Osteoblast (primary cell): ENCODE data around the gene NEUROD4. TPM values are rescaled to one million over a fixed set of nuclear protein-coding genes. Genes with fewer than 3 reads are reported as not detected.

Source experiments
- DNase-seq: peaks from one replicate; pipeline ENCODE4 v3.0.0; 2011; ENCODE audit warnings: low spot score, mixed read lengths; ENCODE audit not compliant: insufficient read length; ENCODE audit errors: missing footprints
- H2AFZ ChIP-seq: 2 replicates; pipeline ENCODE4 v1.6.0; 2011; ENCODE audit warnings: mild to moderate bottlenecking, low read length
- H3K27ac ChIP-seq: 2 replicates; pipeline ENCODE4 v1.5.1; 2011; ENCODE audit warnings: mild to moderate bottlenecking, low read depth, low read length, moderate library complexity
- H3K27me3 ChIP-seq: 2 replicates; pipeline ENCODE4 v1.6.0; 2012; ENCODE audit warnings: mild to moderate bottlenecking, control low read depth, inconsistent platforms, low read length, moderate library complexity; ENCODE audit not compliant: insufficient read depth
- H3K36me3 ChIP-seq: 2 replicates; pipeline ENCODE4 v1.5.1; 2011; ENCODE audit warnings: mild to moderate bottlenecking, low read length, control low read depth, moderate library complexity; ENCODE audit not compliant: insufficient read depth
- H3K4me1 ChIP-seq: 2 replicates; pipeline ENCODE4 v1.5.1; 2011; ENCODE audit warnings: mild to moderate bottlenecking, low read length, control low read depth, moderate library complexity; ENCODE audit not compliant: insufficient read depth
- H3K4me2 ChIP-seq: 2 replicates; pipeline ENCODE4 v1.6.0; 2011; ENCODE audit warnings: mild to moderate bottlenecking, low read length; ENCODE audit not compliant: insufficient read depth
- H3K4me3 ChIP-seq: fragments of 200-600 bp; sonication (generic); 3 replicates; pipeline ENCODE4 v1.5.1; 2012; ENCODE audit warnings: mild to moderate bottlenecking, low read length, inconsistent platforms; ENCODE audit not compliant: insufficient read depth
- H3K79me2 ChIP-seq: 2 replicates; pipeline ENCODE4 v1.6.0; 2012; ENCODE audit warnings: mild to moderate bottlenecking, low read length, control low read depth, inconsistent platforms; ENCODE audit not compliant: insufficient read depth
- H3K9me3 ChIP-seq: 2 replicates; pipeline ENCODE4 v1.5.1; 2011; ENCODE audit warnings: low read depth, low read length, control low read depth
- H4K20me1 ChIP-seq: 2 replicates; pipeline ENCODE4 v1.6.0; 2012; ENCODE audit warnings: mild to moderate bottlenecking, low read length, control low read depth; ENCODE audit not compliant: insufficient read depth
- total RNA-seq: library from RNA; depleted of rRNA; stranded (reverse); fragments of >200 nt; gene quantifications from 2 replicates; pipeline ENCODE4 v1.2.3, GENCODE V29; 2012
- TF ChIP-seq, protein P1 (sequence below): IDR thresholded peaks from 2 replicates; pipeline ENCODE4 v1.5.1; 2011; ENCODE audit warnings: mild to moderate bottlenecking, low read depth, low read length, moderate library complexity; ENCODE audit errors: extremely low read depth

NEUROD4 gene
- total RNA-seq, 1 donor = not detected

DNA sequence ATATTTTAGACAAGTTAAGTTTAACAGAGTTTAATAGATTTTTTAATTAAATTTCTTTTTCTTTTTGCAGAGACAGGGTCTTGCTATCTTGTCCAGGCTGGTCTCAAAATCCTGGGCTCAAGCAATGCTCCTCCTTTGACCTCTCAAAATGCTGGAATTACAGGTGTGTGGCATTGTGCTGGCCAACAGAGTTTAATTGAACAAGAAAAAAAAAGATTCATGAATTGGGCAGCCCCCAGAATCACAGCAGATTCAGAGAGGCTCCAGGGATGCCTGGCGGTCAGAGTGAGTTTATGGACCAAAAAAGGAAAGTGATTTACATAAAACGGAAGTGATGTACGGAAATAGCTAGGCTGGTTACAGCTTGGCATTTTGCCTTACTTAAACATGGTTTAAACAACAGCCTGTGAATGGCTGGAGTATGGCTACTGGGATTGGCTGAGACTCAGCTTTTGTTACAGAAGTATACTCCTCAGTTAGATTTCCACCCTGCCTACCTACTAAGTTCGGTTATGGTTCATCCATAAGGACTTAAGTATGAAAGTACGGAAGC, 20.7 kb upstream of the NEUROD4 start:
- Histone ChIP-seq H3K9me3 (no peaks in the 10 kb centered on the region), H3K4me3 (no peak overlapping the region), H4K20me1 (no peaks in the 10 kb centered on the region), H3K27ac (no peak overlapping the region), H3K36me3 (no peaks in the 10 kb centered on the region), H3K79me2 (no peaks in the 10 kb centered on the region), H3K4me1 (no peaks in the 10 kb centered on the region), H2AFZ (no peak overlapping the region), H3K4me2 (no peak overlapping the region), H3K27me3 (no peaks in the 10 kb centered on the region)
- DNase-seq = no peak
- TF ChIP-seq, protein P1, sequence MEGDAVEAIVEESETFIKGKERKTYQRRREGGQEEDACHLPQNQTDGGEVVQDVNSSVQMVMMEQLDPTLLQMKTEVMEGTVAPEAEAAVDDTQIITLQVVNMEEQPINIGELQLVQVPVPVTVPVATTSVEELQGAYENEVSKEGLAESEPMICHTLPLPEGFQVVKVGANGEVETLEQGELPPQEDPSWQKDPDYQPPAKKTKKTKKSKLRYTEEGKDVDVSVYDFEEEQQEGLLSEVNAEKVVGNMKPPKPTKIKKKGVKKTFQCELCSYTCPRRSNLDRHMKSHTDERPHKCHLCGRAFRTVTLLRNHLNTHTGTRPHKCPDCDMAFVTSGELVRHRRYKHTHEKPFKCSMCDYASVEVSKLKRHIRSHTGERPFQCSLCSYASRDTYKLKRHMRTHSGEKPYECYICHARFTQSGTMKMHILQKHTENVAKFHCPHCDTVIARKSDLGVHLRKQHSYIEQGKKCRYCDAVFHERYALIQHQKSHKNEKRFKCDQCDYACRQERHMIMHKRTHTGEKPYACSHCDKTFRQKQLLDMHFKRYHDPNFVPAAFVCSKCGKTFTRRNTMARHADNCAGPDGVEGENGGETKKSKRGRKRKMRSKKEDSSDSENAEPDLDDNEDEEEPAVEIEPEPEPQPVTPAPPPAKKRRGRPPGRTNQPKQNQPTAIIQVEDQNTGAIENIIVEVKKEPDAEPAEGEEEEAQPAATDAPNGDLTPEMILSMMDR = no peak

DNA sequence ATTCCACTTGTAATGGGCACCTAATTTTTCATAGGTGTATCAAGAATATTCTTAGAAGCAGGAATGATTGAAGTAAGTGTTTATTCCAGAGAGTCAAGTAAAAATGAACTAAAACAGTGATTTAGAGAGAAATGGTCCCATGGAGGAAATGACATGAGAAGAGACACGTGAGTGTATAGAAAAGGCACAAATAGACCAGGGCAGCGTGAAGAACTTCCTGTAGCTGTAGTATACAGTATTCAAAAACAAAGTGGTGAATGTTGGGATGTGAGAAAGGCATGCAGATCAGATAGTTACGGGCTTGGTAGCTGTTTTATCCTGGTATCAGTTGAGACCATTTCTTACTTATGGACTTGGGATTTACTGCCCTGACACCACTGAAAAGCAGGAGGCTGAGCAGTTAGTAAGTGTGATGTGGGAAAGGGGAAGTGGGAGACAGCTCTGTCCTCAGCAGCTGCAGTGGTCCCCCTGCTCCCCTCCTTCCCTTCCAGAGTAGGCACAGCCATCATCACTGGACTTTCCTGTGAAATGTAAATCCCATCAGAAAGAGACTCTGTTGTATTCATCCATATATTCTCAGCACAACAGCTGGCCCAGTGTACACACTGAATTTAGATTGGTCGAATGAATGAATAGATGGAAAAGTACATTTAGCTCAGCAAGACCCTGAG, 18.4 kb upstream of the NEUROD4 start:
- Histone ChIP-seq H4K20me1 (no peaks in the 10 kb centered on the region), H3K27me3 (no peaks in the 10 kb centered on the region), H3K4me1 (no peaks in the 10 kb centered on the region), H3K9me3 (no peaks in the 10 kb centered on the region), H3K79me2 (no peaks in the 10 kb centered on the region), H3K4me2 (no peak overlapping the region), H3K4me3 (no peak overlapping the region), H3K27ac (no peak overlapping the region), H3K36me3 (no peaks in the 10 kb centered on the region), H2AFZ (no peak overlapping the region)
- TF ChIP-seq, protein P1 = no peak
- no peak for DNase-seq

DNA sequence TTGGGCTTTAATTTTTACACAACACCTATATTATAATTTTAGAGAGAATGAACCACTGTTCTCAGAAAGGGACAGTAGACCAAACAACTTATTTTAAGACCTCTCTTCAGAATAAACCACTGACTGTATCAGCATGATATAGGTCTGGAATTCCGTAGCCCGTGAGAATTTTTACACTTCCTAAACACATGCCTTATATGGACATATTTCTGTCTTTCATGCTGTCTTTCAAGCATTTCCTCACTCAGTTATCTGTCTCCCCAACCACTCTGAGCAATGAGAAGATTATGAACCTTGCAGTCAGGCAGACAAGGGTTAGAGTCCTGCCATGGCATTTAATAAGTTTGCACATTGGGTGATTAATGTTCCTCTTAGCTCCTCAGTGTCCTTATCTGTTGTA, 17.4 kb upstream of the NEUROD4 start:
- Histone ChIP-seq H4K20me1 (no peaks in the 10 kb centered on the region), H2AFZ (no peak overlapping the region), H3K36me3 (no peaks in the 10 kb centered on the region), H3K4me3 (no peak overlapping the region), H3K4me1 (no peaks in the 10 kb centered on the region), H3K4me2 (no peak overlapping the region), H3K9me3 (no peaks in the 10 kb centered on the region), H3K27me3 (no peaks in the 10 kb centered on the region), H3K27ac (no peak overlapping the region), H3K79me2 (no peaks in the 10 kb centered on the region)
- TF ChIP-seq, protein P1 = no peak
- no peak for DNase-seq

DNA sequence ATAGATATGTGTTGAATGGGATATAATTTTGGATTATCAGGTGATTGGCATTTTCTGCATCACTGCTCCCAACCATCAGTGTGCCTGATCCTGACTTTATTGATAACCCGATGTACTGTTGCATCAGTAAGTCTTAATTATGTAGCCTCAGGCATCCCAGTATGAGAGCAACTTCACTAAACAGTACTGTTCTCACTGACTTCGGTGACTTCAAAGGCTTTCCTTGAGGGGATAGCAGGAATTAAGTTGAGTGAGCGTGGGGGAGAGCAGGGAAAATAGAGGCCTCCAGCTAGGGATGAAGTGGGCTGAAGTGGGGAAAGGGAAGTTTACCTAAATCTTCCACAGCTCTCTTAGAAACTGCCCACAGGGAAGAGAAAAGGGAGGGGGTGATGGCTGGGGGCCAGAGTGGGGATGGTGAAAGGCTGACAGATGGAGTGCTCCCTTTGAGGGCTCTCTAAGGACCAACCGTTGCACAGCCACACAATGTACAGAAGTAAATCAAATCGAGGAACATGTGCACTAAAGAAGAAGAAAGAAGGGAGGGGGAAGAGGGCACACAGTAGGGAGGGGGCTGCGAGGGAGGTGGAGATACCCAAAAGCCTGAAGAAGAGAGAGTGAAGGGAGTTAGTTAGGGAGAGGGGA, 10.7 kb upstream of the NEUROD4 start:
- TF ChIP-seq, protein P1 = no peak

More for the DNA sequence above, 10.7 kb upstream of the NEUROD4 start:
- H3K27me3 ChIP-seq = no peaks in the 10 kb centered on the region
- no peak for DNase-seq
- H3K4me2 ChIP-seq = no peak overlapping the region
- no peaks in the 10 kb centered on the region for H3K9me3 ChIP-seq
- H3K79me2 ChIP-seq = no peaks in the 10 kb centered on the region
- no peak overlapping the region for H3K4me3 ChIP-seq
- H4K20me1 ChIP-seq = no peaks in the 10 kb centered on the region
- no peaks in the 10 kb centered on the region for H3K36me3 ChIP-seq
- no peak overlapping the region for H3K27ac ChIP-seq
- no peaks in the 10 kb centered on the region for H3K4me1 ChIP-seq
- no peak overlapping the region for H2AFZ ChIP-seq
